IMR-90 (cell line): ENCODE results near the gene NUDT3. TPM values are rescaled to one million over a fixed set of nuclear protein-coding genes. Genes with fewer than 3 reads are reported as not detected.

Source experiments
- ATAC-seq: fragments of 200-7000 bp; cut with Tn5 transposase; 2 replicates; pipeline ENCODE4 v1.9.1; 2020; ENCODE audit warnings: low read depth, mild to moderate bottlenecking, moderate library complexity
- BruUV-seq: library from RNA; stranded (reverse); fragments of 400-500 nt; replicated peaks from 2 replicates; lab custom pipeline; 2021; lab: Mats Ljungman, UMichigan
- CTCF ChIA-PET: fragments of 300-600 bp; formaldehyde crosslinking; extraction: SDS; loops from one replicate; lab custom pipeline; 2021; ENCODE audit warnings: antibody characterized with exemption; lab: Yijun Ruan, JAX
- POLR2A ChIA-PET: fragments of 300-600 bp; sonication (Branson Sonifier 250); formaldehyde crosslinking; loops from one replicate; lab custom pipeline; 2022; ENCODE audit warnings: antibody characterized with exemption; ENCODE audit not compliant: unreplicated experiment; lab: Charles Lee
- DNase-seq: peaks from one replicate; pipeline ENCODE4 v3.0.0; 2013
- H2AFZ ChIP-seq: replicated peaks from 2 replicates; pipeline ENCODE3; 2013; ENCODE audit warnings: low read length, mild to moderate bottlenecking; ENCODE audit not compliant: poor library complexity
- H2AK5ac ChIP-seq: 2 replicates; pipeline ENCODE4 v1.6.1; 2013; ENCODE audit warnings: low read depth, low read length, inconsistent platforms
- H2AK9ac ChIP-seq: replicated peaks from 2 replicates; pipeline ENCODE3; 2013; ENCODE audit warnings: mild to moderate bottlenecking, low read depth, low read length, moderate library complexity; ENCODE audit not compliant: poor library complexity
- H2BK120ac ChIP-seq: 2 replicates; pipeline ENCODE4 v1.6.1; 2013; ENCODE audit warnings: low read depth, low read length, inconsistent platforms
- H2BK15ac ChIP-seq: 3 replicates; pipeline ENCODE4 v1.6.1; 2013; ENCODE audit warnings: low read depth, low read length, inconsistent platforms
- H2BK20ac ChIP-seq: 2 replicates; pipeline ENCODE4 v1.6.1; 2013; ENCODE audit warnings: low read depth, mild to moderate bottlenecking, inconsistent platforms, low read length, moderate library complexity
- H2BK5ac ChIP-seq: 2 replicates; pipeline ENCODE4 v1.6.1; 2013; ENCODE audit warnings: mild to moderate bottlenecking, low read depth, low read length, inconsistent platforms; ENCODE audit not compliant: poor library complexity, severe bottlenecking
- H3K14ac ChIP-seq: replicated peaks from 2 replicates; pipeline ENCODE4 v1.6.1; 2013; ENCODE audit warnings: low read depth, low read length, inconsistent platforms
- H3K18ac ChIP-seq: 2 replicates; pipeline ENCODE4 v1.6.1; 2013; ENCODE audit warnings: low read depth, low read length, control low read depth
- H3K23ac ChIP-seq: 2 replicates; pipeline ENCODE4 v1.6.1; 2013; ENCODE audit warnings: low read depth, low read length, inconsistent platforms
- H3K27ac ChIP-seq: 2 replicates; pipeline ENCODE4 v1.5.1; 2013; ENCODE audit warnings: mild to moderate bottlenecking, control low read depth, low read length; ENCODE audit not compliant: insufficient read depth
- H3K27me3 ChIP-seq: 2 replicates; pipeline ENCODE4 v1.6.1; 2013; ENCODE audit warnings: low read length; ENCODE audit not compliant: control insufficient read depth, insufficient read depth
- H3K36me3 ChIP-seq: 2 replicates; pipeline ENCODE4 v1.6.1; 2013; ENCODE audit warnings: low read length, mixed read lengths; ENCODE audit not compliant: control insufficient read depth, insufficient read depth
- H3K4ac ChIP-seq: 2 replicates; pipeline ENCODE4 v1.6.1; 2013; ENCODE audit warnings: low read depth, low read length, inconsistent platforms
- H3K4me1 ChIP-seq: 2 replicates; pipeline ENCODE4 v1.6.1; 2013; ENCODE audit warnings: low read length, mixed read lengths; ENCODE audit not compliant: control insufficient read depth, insufficient read depth
- H3K4me2 ChIP-seq: 2 replicates; pipeline ENCODE4 v1.6.1; 2013; ENCODE audit warnings: low read depth, mild to moderate bottlenecking, control low read depth, low read length, moderate library complexity
- H3K4me3 ChIP-seq: 2 replicates; pipeline ENCODE4 v1.5.1; 2013; ENCODE audit warnings: low read depth, mild to moderate bottlenecking, control low read depth, low read length, moderate library complexity; ENCODE audit not compliant: insufficient read depth
- H3K56ac ChIP-seq: 2 replicates; pipeline ENCODE4 v1.6.1; 2013; ENCODE audit warnings: low read length, inconsistent platforms; ENCODE audit not compliant: insufficient read depth; ENCODE audit errors: extremely low read depth
- H3K79me1 ChIP-seq, 2 experiments: 2 replicates each; pipeline ENCODE4 v1.6.1; 2013; ENCODE audit warnings: low read length in 2 of 2, inconsistent platforms in 1 of 2, low read depth in 1 of 2
- H3K9ac ChIP-seq: 2 replicates; pipeline ENCODE4 v1.6.1; 2013; ENCODE audit warnings: low read depth, low read length, control low read depth
- H3K9me1 ChIP-seq: 2 replicates; pipeline ENCODE4 v1.6.1; 2013; ENCODE audit warnings: low read length, inconsistent platforms; ENCODE audit not compliant: insufficient read depth
- H3K9me3 ChIP-seq: 2 replicates; pipeline ENCODE4 v1.6.1; 2013; ENCODE audit warnings: low read length; ENCODE audit not compliant: control insufficient read depth, insufficient read depth
- H4K20me1 ChIP-seq: 2 replicates; pipeline ENCODE4 v1.6.1; 2013; ENCODE audit warnings: low read length, inconsistent platforms; ENCODE audit not compliant: insufficient read depth
- H4K5ac ChIP-seq: 2 replicates; pipeline ENCODE4 v1.6.1; 2013; ENCODE audit warnings: mild to moderate bottlenecking, low read depth, low read length, control low read depth
- H4K8ac ChIP-seq, 2 experiments: 2 replicates each; pipeline ENCODE4 v1.6.1; 2013; ENCODE audit warnings: low read depth in 2 of 2, low read length in 2 of 2, control low read depth in 1 of 2, inconsistent platforms in 1 of 2
- H4K91ac ChIP-seq: 2 replicates; pipeline ENCODE4 v1.6.1; 2013; ENCODE audit warnings: low read depth, low read length, inconsistent platforms; ENCODE audit not compliant: insufficient read depth
- BHLHE40 ChIP-seq: fragments of 150-350 bp; IDR thresholded peaks from 2 replicates; pipeline ENCODE4 v1.6.1; 2016; ENCODE audit warnings: mild to moderate bottlenecking, low read depth, low read length
- CHD1 ChIP-seq: IDR thresholded peaks from 2 replicates; pipeline ENCODE4 v1.6.1; 2012; ENCODE audit warnings: low read depth, low read length, improper control_type of control experiment
- CTCF ChIP-seq: conservative IDR thresholded peaks from 2 replicates; pipeline ENCODE4 v1.5.1; 2012; ENCODE audit warnings: mild to moderate bottlenecking, low read depth, low read length, improper control_type of control experiment
- RCOR1 ChIP-seq: IDR thresholded peaks from 2 replicates; pipeline ENCODE4 v1.6.1; 2012; ENCODE audit warnings: mild to moderate bottlenecking, low read length, improper control_type of control experiment; ENCODE audit not compliant: insufficient replicate concordance
- USF2 ChIP-seq: fragments of 150-350 bp; IDR thresholded peaks from 2 replicates; pipeline ENCODE4 v1.6.1; 2017; ENCODE audit warnings: mild to moderate bottlenecking, antibody characterized with exemption, low read length, low read depth
- WGBS, 2 experiments: methylation state at CpG; one replicate each; pipeline versions ENCODE4 v1.1.5 to v1.1.7; 2013; ENCODE audit warnings: missing lambda C conversion rate in 2 of 2; ENCODE audit not compliant: insufficient read length in 1 of 2; ENCODE audit errors: extremely low coverage in 2 of 2; 5-methylcytosine and 5-hydroxymethylcytosine counted together
- dilution Hi-C: fragments of 300-500 bp; cut with HindIII; formaldehyde crosslinking; loops from one replicate; pipeline ENCODE4 v1.14.3; 2018; ENCODE audit warnings: low sequenced_read_pairs; ENCODE audit not compliant: unreplicated experiment
- in situ Hi-C: fragments of 300-500 bp; cut with MboI; formaldehyde crosslinking; loops from 3 replicates; pipeline ENCODE4 v1.14.3; 2019; ENCODE audit warnings: low sequenced_read_pairs, inconsistent platforms, mixed read lengths
- intact Hi-C: fragments of 100-400 bp; cut with micrococcal nuclease; formaldehyde crosslinking; loops from 2 replicates; pipeline ENCODE4 v1.10.0; 2022
- polyA plus RNA-seq, 3 experiments: library from polyadenylated mRNA; depleted of rRNA; stranded (reverse); fragments of >200 nt; gene quantifications; 2 replicates each; pipeline ENCODE4 v1.2.3, GENCODE V29; 2012; ENCODE audit warnings: low replicate concordance in 1 of 3
- total RNA-seq: library from RNA; depleted of rRNA; stranded (reverse); fragments of >200 nt; gene quantifications from 2 replicates; pipeline ENCODE4 v1.2.3, GENCODE V29; 2012

NUDT3 gene
- total and polyA plus RNA-seq, 2 of the 4 experiments (the other 2 are of a cell fraction) = 10.1 to 17.2 TPM

- ChIA-PET POLR2A (no interaction called here), CTCF (no interaction called here)
- H3K4me1 ChIP-seq = peaks cover 9% of the 10 kb centered on the region
- H2AK5ac ChIP-seq = no peak overlapping the region
- H2BK120ac ChIP-seq = no peak overlapping the region
- no peak overlapping the region for H2BK15ac ChIP-seq
- 100% methylated on average over 2 of the region's 7 CpGs; no CpG with 5 or more reads in 1 of the 2 experiments for WGBS, 2 experiments
- no peak overlapping the region for H4K91ac ChIP-seq
- H3K9ac ChIP-seq = no peak overlapping the region
- H2AK9ac ChIP-seq = no peak overlapping the region
- intact Hi-C loops = loop anchor here (5.0 kb wide), 1 partner anchor 44 kb away; no protein-coding TSS in a partner anchor
- TF ChIP-seq BHLHE40 = no peak
- TF ChIP-seq RCOR1 = no peak
- TF ChIP-seq USF2 = no peak
- TF ChIP-seq CTCF = no peak
- no peak for TF ChIP-seq CHD1
- H4K20me1 ChIP-seq = peaks cover 34% of the 10 kb centered on the region
- no peaks in the 10 kb centered on the region for H3K36me3 ChIP-seq
- H3K4ac ChIP-seq = 0 out of 2 replicates have a peak overlapping the region, but pooled peaks have one; percentile 10
- 0 out of 2 replicates have a peak overlapping the region, but pooled peaks have one; percentile 4 for H3K18ac ChIP-seq
- H4K8ac ChIP-seq = no peak overlapping the region
- in situ Hi-C loops = no loop called here
- no peak overlapping the region for H3K56ac ChIP-seq
- peaks cover 12 to 72% of the 10 kb centered on the region in 2 experiments for H3K79me1 ChIP-seq
- peaks cover 12% of the 10 kb centered on the region for H3K9me1 ChIP-seq
- no peak overlapping the region for H4K5ac ChIP-seq
- no peaks in the 10 kb centered on the region for H3K27me3 ChIP-seq
- DNase-seq (no peak), ATAC-seq (no peak)
- H3K4me3 ChIP-seq = no peak overlapping the region
- no peak overlapping the region for H3K27ac ChIP-seq
- H2BK5ac ChIP-seq = no peak overlapping the region
- no TSS peak for BruUV-seq
- no peaks in the 10 kb centered on the region for H3K9me3 ChIP-seq
- no peak overlapping the region for H3K23ac ChIP-seq
- dilution Hi-C loops = no loop called here
- H3K14ac ChIP-seq = no peak overlapping the region
- peak overlapping the region; percentile 18; the same call in 1 of the 2 replicates for H2BK20ac ChIP-seq
- H3K4me2 ChIP-seq = no peak overlapping the region
- H2AFZ ChIP-seq = no peak overlapping the region
Measured at GRCh38 chr6:34350934-34351217, 41.6 kb downstream of the NUDT3 start.
